GM10266 (cell line): ENCODE results near the gene DNAH2.
A peak's percentile ranks its signal among the peaks of the same experiment; 100 is the strongest.

Source experiments
- DNase-seq: peaks from one replicate; pipeline ENCODE4 v3.0.0; 2012; ENCODE audit errors: extremely low spot score
- CTCF ChIP-seq: IDR thresholded peaks from 2 replicates; pipeline ENCODE4 v1.5.1; 2012; ENCODE audit warnings: mild to moderate bottlenecking, low read depth; ENCODE audit not compliant: control insufficient read depth, insufficient read depth; ENCODE audit errors: missing control alignments

DNAH2 gene

DNA sequence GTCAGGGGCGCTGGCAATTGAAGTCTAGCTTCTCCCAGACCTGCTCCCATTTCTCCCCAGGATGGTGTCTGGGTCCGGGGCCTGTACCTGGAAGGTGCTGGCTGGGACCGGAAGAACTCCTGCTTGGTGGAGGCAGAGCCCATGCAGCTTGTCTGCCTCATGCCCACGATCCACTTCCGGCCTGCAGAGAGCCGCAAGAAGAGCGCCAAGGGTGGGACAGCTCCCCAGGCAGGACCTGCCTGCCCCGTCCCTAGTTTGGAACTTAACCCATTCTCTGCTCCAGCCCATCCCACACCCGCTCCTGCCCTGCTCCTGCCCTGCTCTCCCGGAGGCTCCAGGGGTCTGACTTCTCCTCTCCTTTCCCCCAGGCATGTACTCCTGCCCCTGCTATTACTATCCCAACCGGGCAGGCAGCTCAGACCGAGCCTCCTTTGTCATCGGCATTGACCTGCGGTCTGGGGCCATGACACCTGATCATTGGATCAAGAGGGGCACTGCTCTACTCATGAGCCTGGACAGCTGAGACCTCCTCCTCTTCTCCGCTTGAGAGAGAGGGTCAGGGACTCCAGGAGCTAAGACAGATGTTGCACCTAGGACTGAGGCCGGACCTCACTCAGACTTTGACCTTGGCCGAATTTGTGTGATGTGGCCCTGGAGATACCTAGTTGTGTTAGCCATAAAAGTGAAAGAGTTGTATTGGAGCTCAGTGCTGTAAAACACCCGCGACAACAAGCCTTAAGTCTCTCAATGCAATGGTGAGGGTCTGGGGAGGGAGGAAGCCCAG lies 115.7 kb downstream of the DNAH2 start:
- no peak for TF ChIP-seq CTCF
- DNase-seq = no peak

GRCh38 chr17:7833795-7834541 lies 116.4 kb downstream of the DNAH2 start, which contains the start of gene KDM6B:
TSS of gene KDM6B (plus strand) at chr17:7834217. CDS start at chr17:7845555, 11,338 bp downstream.
- TF ChIP-seq CTCF = no peak
- DNase-seq = peak; percentile 91

DNA sequence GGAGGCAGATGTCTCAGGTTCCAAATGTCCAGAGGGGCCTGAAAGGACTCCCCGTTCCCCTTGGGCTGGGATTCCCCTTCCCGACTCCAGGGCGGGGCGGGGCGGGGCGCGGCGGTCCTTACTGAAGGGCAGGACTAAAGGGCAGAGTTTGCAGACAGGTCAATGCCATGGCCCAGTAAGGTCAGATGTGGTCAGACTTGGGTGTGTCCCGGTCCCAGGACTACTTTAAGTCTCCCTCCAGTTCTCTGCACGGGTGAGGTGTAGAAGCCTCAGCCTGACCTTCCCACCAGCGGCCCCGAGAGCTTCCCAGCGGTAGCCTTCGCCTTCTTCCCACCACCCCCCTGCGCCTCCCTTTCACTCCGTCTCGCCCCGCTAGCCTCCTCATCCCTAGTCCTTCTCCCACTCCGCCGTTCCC lies 117.0 kb downstream of the DNAH2 start:
- no peak for TF ChIP-seq CTCF
- DNase-seq = peak; percentile 46

GRCh38 chr17:7834957-7835813 lies 117.6 kb downstream of the DNAH2 start:
- peak; percentile 96 for DNase-seq
- peak; percentile 88 for TF ChIP-seq CTCF

GRCh38 chr17:7835814-7836595 lies 118.5 kb downstream of the DNAH2 start:
- TF ChIP-seq CTCF = no peak
- DNase-seq = no peak

DNA sequence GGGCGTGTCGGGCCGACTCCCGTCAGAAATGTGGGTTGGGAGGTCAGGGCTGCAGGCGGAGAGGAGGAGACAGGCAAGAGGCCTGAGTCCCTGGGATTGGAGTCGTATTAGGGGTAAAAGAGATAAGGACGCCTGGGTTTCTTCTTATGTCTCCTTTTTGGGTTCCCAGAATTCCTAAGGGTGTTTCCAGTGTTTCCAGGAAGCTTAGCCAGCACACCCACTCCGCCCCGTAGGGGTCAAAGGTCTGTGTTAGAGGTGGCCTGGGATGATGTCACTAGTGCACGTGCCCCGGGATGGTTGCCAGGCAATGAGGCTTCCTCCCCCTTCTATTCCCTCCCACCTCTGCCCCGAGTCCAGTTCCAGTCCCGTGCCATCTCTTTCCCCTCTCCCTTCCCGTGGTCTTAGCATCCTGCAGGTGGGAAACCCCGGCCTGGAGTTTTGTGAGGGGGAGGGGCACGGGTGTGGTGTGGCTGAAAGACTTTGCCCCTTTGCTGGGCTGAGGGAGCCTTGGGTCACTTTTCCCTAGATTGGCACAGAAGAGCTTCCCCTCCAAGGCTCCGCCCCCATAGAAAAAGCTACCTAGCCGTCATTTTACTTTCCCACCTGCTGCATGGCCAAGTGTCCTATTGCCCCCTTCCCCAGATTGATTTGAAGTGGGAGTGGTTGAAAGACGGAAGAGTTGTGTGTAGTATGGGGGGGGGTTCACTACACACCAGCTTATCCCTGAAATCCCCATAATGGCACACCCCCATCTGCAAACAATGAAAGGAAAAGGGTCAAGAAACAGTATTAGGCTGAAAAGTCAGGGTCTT lies 119.3 kb downstream of the DNAH2 start:
- TF ChIP-seq CTCF = no peak
- DNase-seq = peak; percentile 66
